ENCODE data around the gene ZNF697. TPM values are rescaled to one million over a fixed set of nuclear protein-coding genes. Genes with fewer than 3 reads are reported as not detected.
"Not testable (repeated sequence)": the region's sequence is repeated elsewhere in the genome, so short reads cannot be mapped to it uniquely, and the experiment has no call there.

The ZNF697 gene
- total and polyA plus RNA-seq, 4 donors = 2.3 to 22.2 (median 5.0) TPM

- no peak for ATAC-seq (ENCODE audit: insufficient read depth, low FRiP score)
- TF ChIP-seq CTCF (IDR thresholded peaks at IDR 0.05; ENCODE audit: control extremely low read depth, extremely low read depth) = no peak
Observed at GRCh38 chr1:119573886-119574285, 74.2 kb downstream of the ZNF697 start.

GRCh38 chr1:119569930-119570622, 78.0 kb downstream of the ZNF697 start:
- H3K9me3 ChIP-seq (ENCODE audit: control insufficient read depth in 4 of 4, insufficient read depth in 3 of 4, low read length in 3 of 4); ATAC-seq (ENCODE audit: insufficient read depth, low FRiP score); H3K4me3 ChIP-seq; H3K27ac ChIP-seq (ENCODE audit: low read depth in 1 of 2, low read length in 1 of 2); H3K9ac ChIP-seq (ENCODE audit: insufficient read depth in 1 of 2, low read length in 2 of 2); H3K36me3 ChIP-seq (ENCODE audit: control insufficient read depth in 4 of 4, insufficient read depth in 4 of 4, low read length in 4 of 4); H3K27me3 ChIP-seq (ENCODE audit: control insufficient read depth in 3 of 3, insufficient read depth in 3 of 3, low read length in 2 of 3): not testable (repeated sequence)
- DNase-seq = peak in 2 of 3 donors; percentile 36 to 49
- peaks cover 0 to 13% (median 8%) of the 10 kb centered on the region in 5 donors for H3K4me1 ChIP-seq (ENCODE audit: control insufficient read depth in 5 of 5, insufficient read depth in 5 of 5, low read length in 5 of 5)
- 46 to 61% methylated on average over 6 of the region's 8 CpGs for WGBS, 2 donors

More at GRCh38 chr1:119573886-119574285, 74.2 kb downstream of the ZNF697 start:
- Histone ChIP-seq H3K36me3 (ENCODE audit: control insufficient read depth in 4 of 4, insufficient read depth in 4 of 4, low read length in 4 of 4) (no peaks in the 10 kb centered on the region), H3K4me1 (ENCODE audit: control insufficient read depth in 5 of 5, insufficient read depth in 5 of 5, low read length in 5 of 5) (peaks cover 0 to 7% (median 5%) of the 10 kb centered on the region in 5 donors), H3K27ac (ENCODE audit: low read depth in 1 of 2, low read length in 1 of 2) (no peak overlapping the region), H3K27me3 (ENCODE audit: control insufficient read depth in 3 of 3, insufficient read depth in 3 of 3, low read length in 2 of 3) (no peaks in the 10 kb centered on the region), H3K9me3 (ENCODE audit: control insufficient read depth in 4 of 4, insufficient read depth in 3 of 4, low read length in 3 of 4) (peaks cover 0 to 1% (median 0%) of the 10 kb centered on the region in 4 donors), H3K9ac (ENCODE audit: insufficient read depth in 1 of 2, low read length in 2 of 2) (no peak overlapping the region), H3K4me3 (no peak overlapping the region)
- peak in 1 of 3 donors; percentile 22 for DNase-seq
- WGBS, 2 donors = 59 to 87% methylated on average over 5 of the region's 5 CpGs

Other genes starting within 250 kb of the ZNF697 start
- gene HSD3B2, start 233.1 kb downstream of the ZNF697 start, total RNA-seq = 1 to 10 TPM in 1 of 2 donors, not detected in 1; 1.6 TPM
- gene HSD3B2, start 233.1 kb downstream of the ZNF697 start, polyA plus RNA-seq = under 1 TPM in 1 of 2 donors, not detected in 1; 0.02 TPM
- not detected for gene HSD3B1, start 141.1 kb downstream of the ZNF697 start, total RNA-seq
- gene HSD3B1, start 141.1 kb downstream of the ZNF697 start, polyA plus RNA-seq = not detected
- 100 to 1,000 TPM in 1 of 2 donors, 10 to 100 TPM in 1; 35.2 to 133 TPM for gene PHGDH, start 63.7 kb upstream of the ZNF697 start, total RNA-seq
- 10 to 100 TPM; 28.8 to 33.2 TPM for gene PHGDH, start 63.7 kb upstream of the ZNF697 start, polyA plus RNA-seq
- under 1 TPM; 0.28 to 0.52 TPM for gene HMGCS2, start 120.6 kb upstream of the ZNF697 start, total RNA-seq
- 1 to 10 TPM in 1 of 2 donors, not detected in 1; 4.2 TPM for gene HMGCS2, start 120.6 kb upstream of the ZNF697 start, polyA plus RNA-seq
- gene REG4, start 163.2 kb upstream of the ZNF697 start, total RNA-seq = not detected
- under 1 TPM in 1 of 2 donors, not detected in 1; 0.08 TPM for gene REG4, start 163.2 kb upstream of the ZNF697 start, polyA plus RNA-seq
- gene ADAM30, start 248.2 kb upstream of the ZNF697 start, total RNA-seq = not detected
- not detected for gene ADAM30, start 248.2 kb upstream of the ZNF697 start, polyA plus RNA-seq

Data from lung (tissue), 12 donors.